Right lobe of liver (tissue), 6 donors: ENCODE results near the gene NDOR1. TPM values are rescaled to one million over a fixed set of nuclear protein-coding genes. Genes with fewer than 3 reads are reported as not detected.

ENCODE experiments used
- ATAC-seq, 4 donors: fragments of 200-7000 bp; cut with Tn5 transposase; one replicate each; pipeline ENCODE4 v1.9.1; 2020; ENCODE audit warnings: mild to moderate bottlenecking in 4 of 4, moderate library complexity in 4 of 4
- DNase-seq, 3 donors: peaks; one replicate each; pipeline ENCODE4 v3.0.0-alpha.2; 2020
- H3K27ac ChIP-seq, 3 donors: fragments of 200-600 bp; one replicate each; pipeline ENCODE4 v1.8.0; 2022
- H3K27me3 ChIP-seq, 2 donors: fragments of 200-600 bp; one replicate each; pipeline ENCODE4 v1.8.0; 2022
- H3K36me3 ChIP-seq, 4 donors: fragments of 200-600 bp; sonication (generic) in 1 of 4; one replicate each; pipeline versions ENCODE4 v1.5.1 to v1.8.0; 2017 to 2022; ENCODE audit warnings: control low read depth in 1 of 4
- H3K4me1 ChIP-seq, 4 donors: fragments of 200-600 bp; sonication (generic) in 1 of 4; one replicate each; pipeline versions ENCODE4 v1.5.1 to v1.8.0; 2017 to 2022; ENCODE audit warnings: control low read depth in 1 of 4
- H3K4me3 ChIP-seq, 3 donors: fragments of 200-600 bp; one replicate each; pipeline ENCODE4 v1.8.0; 2022
- H3K9me3 ChIP-seq, 4 donors: fragments of 200-600 bp; sonication (generic) in 1 of 4; one replicate each; pipeline versions ENCODE4 v1.5.1 to v1.8.0; 2017 to 2022; ENCODE audit warnings: control low read depth in 1 of 4
- CTCF ChIP-seq, 4 donors: fragments of 200-600 bp in 3 of 4; fragments of 450-650 bp in 1 of 4; IDR thresholded peaks; one replicate each; pipeline versions ENCODE4 v1.5.1 to v1.8.0; 2016 to 2022; ENCODE audit warnings: antibody characterized with exemption in 4 of 4, mild to moderate bottlenecking in 2 of 4
- POLR2A ChIP-seq: fragments of 450-650 bp; IDR thresholded peaks from one replicate; pipeline ENCODE4 v1.6.1; 2017; ENCODE audit warnings: antibody characterized with exemption, mild to moderate bottlenecking
- WGBS: methylation state at CpG from one replicate; pipeline ENCODE4 v1.1.6; 2018; ENCODE audit warnings: low coverage, low lambda C conversion rate; ENCODE audit not compliant: insufficient coverage; ENCODE audit errors: missing lambda C conversion rate; 5-methylcytosine and 5-hydroxymethylcytosine counted together
- intact Hi-C, 2 donors: fragments of 100-400 bp; cut with DNase I; formaldehyde crosslinking; loops; one replicate each; pipeline versions ENCODE4 v1.11.2 to v1.14.1; 2022
- total RNA-seq, 6 experiments: library from RNA; depleted of rRNA in 2 of 6; stranded (reverse); fragments of >200 nt in 2 of 6; fragmentation: NEBNext Ultra II Directional in 3 of 6; extraction: Animal tissue kit (Norgen Biotek cat#: 25700) in 3 of 6; gene quantifications; one replicate each; pipeline versions ENCODE4 v1.1.0 to v1.2.4, GENCODE V29; 2016 to 2023
- donor health status: DM: no; HTN: yes; CAD: no.
- donor health status: DM: no; HTN: no; CAD: no.
- donor health status: DM: no; HTN: no; CAD: no.
- donor health status: DM: no; HTN: yes; CAD: no.
- donor health status: DM: no; HTN: yes; CAD: no.

Gene NDOR1
- total RNA-seq, 6 experiments from 2014 or later, result 4.7 to 9.6 (median 7.4) TPM

- no peak for DNase-seq
- no peak for ATAC-seq
- H3K27ac ChIP-seq, result no peak overlapping the region
- no peaks in the 10 kb centered on the region for H3K9me3 ChIP-seq
- no peak overlapping the region for H3K4me3 ChIP-seq
- no peaks in the 10 kb centered on the region for H3K27me3 ChIP-seq
- 50% methylated on average over 2 of the region's 15 CpGs for whole genome bisulfite sequencing
- TF ChIP-seq POLR2A (no peak), CTCF (IDR thresholded peaks at IDR 0.05) (no peak)
- H3K4me1 ChIP-seq, result peaks cover 0 to 17% (median 8%) of the 10 kb centered on the region in 4 donors
- intact Hi-C loops, result no loop called here
- peaks cover 0 to 13% (median 8%) of the 10 kb centered on the region in 4 donors for H3K36me3 ChIP-seq
Measured at GRCh38 chr9:137243626-137244485, 38.4 kb downstream of the NDOR1 start.

GRCh38 chr9:137244486-137245449, 39.3 kb downstream of the NDOR1 start:
- 80% methylated on average over 6 of the region's 36 CpGs for WGBS
- DNase-seq, result no peak
- Histone ChIP-seq H3K27me3 (no peaks in the 10 kb centered on the region), H3K9me3 (no peaks in the 10 kb centered on the region), H3K4me1 (peaks cover 0 to 16% (median 8%) of the 10 kb centered on the region in 4 donors), H3K4me3 (no peak overlapping the region), H3K27ac (no peak overlapping the region), H3K36me3 (peaks cover 0 to 13% (median 8%) of the 10 kb centered on the region in 4 donors)
- intact Hi-C loops, result no loop called here
- no peak for TF ChIP-seq POLR2A
- no peak for TF ChIP-seq CTCF (IDR thresholded peaks at IDR 0.05)
- ATAC-seq, result no peak

DNA sequence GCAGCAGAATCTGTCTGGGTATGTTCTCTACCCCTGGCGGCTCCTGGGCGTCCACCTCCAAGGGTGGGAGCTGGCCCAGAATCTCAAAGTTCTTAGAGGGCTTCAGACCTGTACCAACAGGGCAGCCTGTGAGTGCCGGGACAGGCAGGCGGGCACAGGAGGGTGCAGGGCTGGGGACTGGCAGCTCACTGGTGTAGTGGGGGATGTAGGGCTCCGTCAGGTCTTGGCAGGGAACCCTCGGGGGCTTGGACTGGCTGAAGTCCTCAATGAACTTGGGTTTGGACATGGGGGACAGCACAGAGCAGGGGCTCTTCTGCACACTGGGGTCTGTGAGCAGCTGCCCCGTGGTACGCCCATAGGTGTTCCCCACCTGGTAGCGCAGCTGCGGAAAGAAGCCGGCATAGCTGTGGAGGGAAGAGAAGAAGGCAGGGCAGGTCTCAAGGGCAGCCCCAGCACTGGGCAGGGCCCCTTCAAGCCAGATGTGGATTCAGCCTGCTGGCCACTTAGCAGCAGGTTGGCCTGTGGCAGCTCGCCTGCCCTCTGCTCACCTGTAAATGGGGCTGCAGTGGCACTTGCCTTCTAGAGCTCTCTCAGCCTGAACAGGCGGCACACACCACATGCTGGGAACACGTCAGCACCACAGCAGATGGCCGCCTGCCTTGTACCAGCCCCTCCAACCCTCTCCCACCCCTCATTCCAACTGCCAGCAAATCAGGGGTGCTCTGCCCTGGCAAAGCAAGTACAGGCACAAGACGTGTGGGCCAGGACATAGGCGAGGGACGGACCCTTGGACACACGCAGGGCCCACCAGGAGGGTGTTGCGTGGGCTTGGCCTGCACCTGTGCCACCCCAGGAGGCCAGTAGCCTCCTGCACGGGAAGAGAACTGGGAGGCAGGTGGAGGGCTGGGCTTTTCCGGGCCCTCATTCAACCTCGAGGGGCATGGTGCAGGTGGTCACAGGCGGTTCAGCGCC, 40.2 kb downstream of the NDOR1 start:
- H3K27ac ChIP-seq, result no peak overlapping the region
- H3K27me3 ChIP-seq, result no peaks in the 10 kb centered on the region
- H3K9me3 ChIP-seq, result no peaks in the 10 kb centered on the region
- no peak overlapping the region for H3K4me3 ChIP-seq
- no peak for TF ChIP-seq POLR2A
- TF ChIP-seq CTCF (IDR thresholded peaks at IDR 0.05), result no peak
- ATAC-seq (no peak), DNase-seq (no peak)
- peaks cover 0 to 13% (median 8%) of the 10 kb centered on the region in 4 donors for H3K36me3 ChIP-seq
- H3K4me1 ChIP-seq, result peaks cover 0 to 12% (median 8%) of the 10 kb centered on the region in 4 donors
- intact Hi-C loops, result no loop called here
- 89% methylated on average over 5 of the region's 25 CpGs for WGBS
